ENCODE results near the gene STARD8.

DNA sequence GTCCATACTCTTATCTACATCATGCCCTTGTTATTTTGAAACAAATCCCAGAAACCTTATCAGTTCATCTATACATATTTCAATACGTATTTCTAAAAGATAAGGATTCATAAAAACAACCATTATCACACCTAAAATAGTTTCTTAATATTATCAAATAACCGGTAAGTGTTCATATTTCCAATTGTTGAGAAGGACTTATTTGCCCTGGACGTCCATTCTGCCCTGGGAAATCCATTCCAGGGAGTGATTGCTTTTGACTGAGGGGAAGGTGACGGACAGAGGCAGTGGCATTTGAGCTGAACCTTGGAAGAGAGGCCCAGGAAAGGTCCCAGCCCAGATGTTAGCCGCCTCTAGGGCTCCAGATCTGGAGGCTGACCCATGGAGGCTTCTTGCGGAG, 49.6 kb downstream of the STARD8 start:
- TF ChIP-seq, protein P1, sequence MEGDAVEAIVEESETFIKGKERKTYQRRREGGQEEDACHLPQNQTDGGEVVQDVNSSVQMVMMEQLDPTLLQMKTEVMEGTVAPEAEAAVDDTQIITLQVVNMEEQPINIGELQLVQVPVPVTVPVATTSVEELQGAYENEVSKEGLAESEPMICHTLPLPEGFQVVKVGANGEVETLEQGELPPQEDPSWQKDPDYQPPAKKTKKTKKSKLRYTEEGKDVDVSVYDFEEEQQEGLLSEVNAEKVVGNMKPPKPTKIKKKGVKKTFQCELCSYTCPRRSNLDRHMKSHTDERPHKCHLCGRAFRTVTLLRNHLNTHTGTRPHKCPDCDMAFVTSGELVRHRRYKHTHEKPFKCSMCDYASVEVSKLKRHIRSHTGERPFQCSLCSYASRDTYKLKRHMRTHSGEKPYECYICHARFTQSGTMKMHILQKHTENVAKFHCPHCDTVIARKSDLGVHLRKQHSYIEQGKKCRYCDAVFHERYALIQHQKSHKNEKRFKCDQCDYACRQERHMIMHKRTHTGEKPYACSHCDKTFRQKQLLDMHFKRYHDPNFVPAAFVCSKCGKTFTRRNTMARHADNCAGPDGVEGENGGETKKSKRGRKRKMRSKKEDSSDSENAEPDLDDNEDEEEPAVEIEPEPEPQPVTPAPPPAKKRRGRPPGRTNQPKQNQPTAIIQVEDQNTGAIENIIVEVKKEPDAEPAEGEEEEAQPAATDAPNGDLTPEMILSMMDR (conservative IDR thresholded peaks at IDR 0.05): no peak
- no peak for TF ChIP-seq ZFX (IDR thresholded peaks at IDR 0.05)
